ENCODE data around the gene SRR.
"Not testable (repeated sequence)": the region's sequence is repeated elsewhere in the genome, so short reads cannot be mapped to it uniquely, and the experiment has no call there.

SRR gene

DNA sequence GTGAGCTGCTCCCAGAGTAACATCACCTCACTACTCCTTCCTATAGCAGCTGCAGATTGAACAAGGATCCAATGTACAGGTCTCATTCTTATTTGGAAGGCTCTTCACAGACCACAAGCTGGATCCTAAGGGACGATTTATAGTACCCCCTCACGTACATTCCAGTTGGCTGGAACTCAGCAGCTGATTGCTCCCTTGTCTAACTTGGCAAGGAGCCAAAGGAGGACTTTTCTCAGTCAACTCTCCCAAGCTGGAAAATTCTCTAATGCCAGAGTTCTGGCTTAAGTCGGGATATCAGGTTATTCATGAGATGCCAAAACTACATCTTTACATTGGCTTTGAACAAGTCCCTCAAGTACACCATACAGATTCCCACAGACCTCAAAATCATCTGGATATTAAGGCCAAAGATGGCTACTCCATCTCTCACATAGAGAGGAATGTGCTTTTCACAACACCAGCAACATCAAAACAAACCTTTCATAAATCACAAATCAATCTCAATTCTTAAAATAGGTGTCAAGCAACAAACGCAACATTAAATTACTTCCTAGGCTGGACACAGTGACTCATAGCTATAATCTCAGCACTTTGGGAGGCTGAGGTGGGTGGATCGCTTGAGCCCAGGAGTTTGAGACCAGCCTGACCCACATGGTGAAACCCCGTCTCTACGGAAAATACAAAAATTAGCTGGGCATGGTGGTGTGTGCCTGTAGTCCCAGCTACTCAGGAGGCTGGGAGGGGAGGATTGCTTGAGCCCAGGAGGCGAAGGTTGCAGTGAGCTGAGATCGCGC, 39.5 kb upstream of the SRR start:
- DNase-seq (ENCODE audit: low read depth, low spot score): no peak
- H3K4me3 ChIP-seq (ENCODE audit: low read depth, low read length): no peak overlapping the region
- POLR2A ChIA-PET: interaction anchor here (0.7 to 1.4 kb wide), 3 partner anchors 198 to 209 kb away, joined by 3 to 4 read pairs (median 4); partner anchors contain the start of gene HIC1
- TF ChIP-seq, protein P1, sequence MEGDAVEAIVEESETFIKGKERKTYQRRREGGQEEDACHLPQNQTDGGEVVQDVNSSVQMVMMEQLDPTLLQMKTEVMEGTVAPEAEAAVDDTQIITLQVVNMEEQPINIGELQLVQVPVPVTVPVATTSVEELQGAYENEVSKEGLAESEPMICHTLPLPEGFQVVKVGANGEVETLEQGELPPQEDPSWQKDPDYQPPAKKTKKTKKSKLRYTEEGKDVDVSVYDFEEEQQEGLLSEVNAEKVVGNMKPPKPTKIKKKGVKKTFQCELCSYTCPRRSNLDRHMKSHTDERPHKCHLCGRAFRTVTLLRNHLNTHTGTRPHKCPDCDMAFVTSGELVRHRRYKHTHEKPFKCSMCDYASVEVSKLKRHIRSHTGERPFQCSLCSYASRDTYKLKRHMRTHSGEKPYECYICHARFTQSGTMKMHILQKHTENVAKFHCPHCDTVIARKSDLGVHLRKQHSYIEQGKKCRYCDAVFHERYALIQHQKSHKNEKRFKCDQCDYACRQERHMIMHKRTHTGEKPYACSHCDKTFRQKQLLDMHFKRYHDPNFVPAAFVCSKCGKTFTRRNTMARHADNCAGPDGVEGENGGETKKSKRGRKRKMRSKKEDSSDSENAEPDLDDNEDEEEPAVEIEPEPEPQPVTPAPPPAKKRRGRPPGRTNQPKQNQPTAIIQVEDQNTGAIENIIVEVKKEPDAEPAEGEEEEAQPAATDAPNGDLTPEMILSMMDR (IDR thresholded peaks at IDR 0.05; ENCODE audit: insufficient read depth, low read length, missing control alignments): no peak
- CTCF ChIA-PET: interaction anchor here (0.8 to 8.1 kb wide), 8 partner anchors 13 to 239 kb away, joined by 3 to 68 read pairs (median 4); partner anchors contain the start of genes HIC1 and RTN4RL1

- DNase-seq (ENCODE audit: low read depth, low spot score); H3K4me3 ChIP-seq (ENCODE audit: low read depth, low read length): not testable (repeated sequence)
- CTCF ChIA-PET: interaction anchor here (4.2 to 8.1 kb wide), 2 partner anchors 16 to 209 kb away, joined by 34 to 68 read pairs; partner anchors contain the start of gene HIC1
- POLR2A ChIA-PET: interaction anchor here (1.4 kb wide), 1 partner anchor 210 kb away, joined by 4 read pairs; the partner anchor contains the start of gene HIC1
Observed at GRCh38 chr17:2265166-2265565, 38.6 kb upstream of the SRR start.

GRCh38 chr17:2266045-2266864, 37.5 kb upstream of the SRR start:
- H3K4me3 ChIP-seq (ENCODE audit: low read depth, low read length): no peak overlapping the region
- POLR2A ChIA-PET: no interaction called here
- TF ChIP-seq, protein P1 (IDR thresholded peaks at IDR 0.05; ENCODE audit: insufficient read depth, low read length, missing control alignments): no peak
- CTCF ChIA-PET: interaction anchor here (1.0 to 8.1 kb wide), 3 partner anchors 14 to 210 kb away, joined by 3 to 68 read pairs (median 34); partner anchors contain the start of gene HIC1
- no peak for DNase-seq (ENCODE audit: low read depth, low spot score)

DNA sequence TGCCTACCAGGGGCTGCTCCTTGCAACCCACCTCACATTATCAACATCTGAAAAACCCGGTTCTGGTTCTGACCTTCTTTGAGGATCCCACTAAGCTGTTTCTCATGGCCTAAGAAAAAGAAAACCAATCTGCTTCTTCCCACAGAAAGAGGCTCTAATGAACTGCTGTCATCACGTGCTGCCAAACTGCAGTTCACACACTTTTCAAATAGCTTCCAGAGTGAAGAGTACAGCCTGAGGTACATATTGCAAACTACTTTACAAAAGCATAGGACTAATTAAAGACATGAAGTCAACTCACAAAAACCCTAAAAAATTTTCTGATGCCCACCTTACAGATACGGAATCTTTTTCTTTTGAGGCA, 36.9 kb upstream of the SRR start:
- ChIA-PET POLR2A (no interaction called here), CTCF (interaction anchor here (0.7 to 8.1 kb wide), 4 partner anchors 13 to 211 kb away, joined by 3 to 68 read pairs (median 4); partner anchors contain the start of gene HIC1)

DNA sequence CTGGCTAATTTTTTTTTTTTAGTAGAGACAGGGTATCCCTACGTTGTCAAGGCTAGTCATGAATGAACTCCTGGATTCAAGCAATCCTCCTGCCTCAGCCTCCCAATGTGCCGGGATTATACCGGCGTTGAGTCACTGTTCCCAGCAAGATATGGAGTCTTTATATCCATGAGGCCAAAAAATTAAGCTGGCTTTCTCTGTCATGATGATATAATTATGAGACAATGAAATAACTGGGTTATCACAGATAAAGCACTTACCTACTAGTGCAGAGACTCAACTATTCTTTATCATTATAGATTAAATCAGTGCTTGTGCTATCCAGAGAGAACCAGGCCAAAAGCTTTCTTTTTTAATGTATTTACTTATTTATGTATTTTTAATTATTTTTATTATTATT, 36.4 kb upstream of the SRR start:
- TF ChIP-seq, protein P1 (IDR thresholded peaks at IDR 0.05; ENCODE audit: insufficient read depth, low read length, missing control alignments): no peak
- DNase-seq (ENCODE audit: low read depth, low spot score): no peak
- ChIA-PET CTCF (interaction anchor here (0.7 to 8.1 kb wide), 4 partner anchors 13 to 212 kb away, joined by 4 to 68 read pairs (median 6); partner anchors contain the start of gene HIC1), POLR2A (no interaction called here)
- H3K4me3 ChIP-seq (ENCODE audit: low read depth, low read length): no peak overlapping the region

More for the DNA sequence above, 36.9 kb upstream of the SRR start:
- no peak overlapping the region for H3K4me3 ChIP-seq (ENCODE audit: low read depth, low read length)
- TF ChIP-seq, protein P1 (IDR thresholded peaks at IDR 0.05; ENCODE audit: insufficient read depth, low read length, missing control alignments): no peak
- no peak for DNase-seq (ENCODE audit: low read depth, low spot score)

DNA sequence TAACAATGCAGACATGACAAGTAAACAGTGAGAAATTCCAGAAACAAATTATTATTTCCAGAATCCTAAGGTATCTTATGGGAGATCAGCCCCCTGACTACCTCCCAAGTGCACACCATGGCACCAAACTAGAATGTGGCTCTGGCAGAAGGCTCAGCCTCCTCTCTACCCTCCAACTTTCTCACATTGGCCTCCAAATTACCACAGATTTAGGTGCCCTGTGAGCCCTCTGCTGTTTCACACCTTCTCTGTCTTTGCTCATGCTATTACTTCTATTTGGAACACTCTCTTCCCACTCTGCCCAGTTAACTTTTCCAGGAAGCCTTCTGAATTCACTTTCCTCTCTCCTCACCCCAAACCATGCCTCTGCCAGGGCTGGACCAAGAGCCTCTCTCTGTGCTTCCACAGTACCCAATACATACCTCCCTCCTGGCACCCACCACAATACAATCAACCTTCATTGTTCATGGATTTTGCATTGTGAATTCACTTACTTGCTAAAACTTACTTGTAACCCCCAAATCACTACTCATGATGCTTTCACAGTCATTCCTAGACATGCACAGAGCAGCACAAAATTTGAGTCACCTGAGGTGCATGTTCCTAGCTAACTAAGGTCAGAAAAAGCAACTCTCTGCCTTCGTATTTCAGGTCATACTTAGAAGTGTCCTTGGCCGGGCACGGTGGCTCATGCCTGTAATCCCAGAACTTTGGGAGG, 31.6 kb upstream of the SRR start:
- POLR2A ChIA-PET: no interaction called here
- TF ChIP-seq, protein P1 (IDR thresholded peaks at IDR 0.05; ENCODE audit: insufficient read depth, low read length, missing control alignments): no peak
- CTCF ChIA-PET: interaction anchor here (1.0 to 1.5 kb wide), 6 partner anchors 9 to 27 kb away, joined by 3 to 7 read pairs (median 4); no protein-coding TSS in a partner anchor
- DNase-seq (ENCODE audit: low read depth, low spot score): no peak
- no peak overlapping the region for H3K4me3 ChIP-seq (ENCODE audit: low read depth, low read length)

Data from AG04449 (cell line).